GM23338 (cell line): ENCODE data around the gene ZSCAN5A. TPM values are rescaled to one million over a fixed set of nuclear protein-coding genes. Genes with fewer than 3 reads are reported as not detected.

Experiments
- ATAC-seq: fragments of 200-7000 bp; cut with Tn5 transposase; 3 replicates; pipeline ENCODE4 v1.9.1; 2020
- DNase-seq: peaks from one replicate; pipeline ENCODE4 v3.0.0-alpha.2; 2015; ENCODE audit warnings: low spot score
- H2AFZ ChIP-seq: fragments of 200-600 bp; sonication (generic); 2 replicates; pipeline ENCODE4 v1.8.0; 2016; ENCODE audit warnings: antibody characterized with exemption, mild to moderate bottlenecking, moderate library complexity
- H3F3A ChIP-seq: fragments of 200-600 bp; sonication (generic); replicated peaks from 2 replicates; pipeline ENCODE4 v1.8.0; 2017; ENCODE audit warnings: antibody characterized with exemption, mixed run types, low read depth
- H3K27ac ChIP-seq: fragments of 200-600 bp; sonication (generic); 2 replicates; pipeline ENCODE4 v1.6.1; 2016; ENCODE audit warnings: low read depth
- H3K27me3 ChIP-seq: fragments of 200-600 bp; sonication (generic); 2 replicates; pipeline ENCODE4 v1.8.0; 2016; ENCODE audit warnings: mild to moderate bottlenecking, mixed run types, moderate library complexity; ENCODE audit not compliant: insufficient read depth
- H3K36me3 ChIP-seq: fragments of 200-600 bp; sonication (generic); 2 replicates; pipeline ENCODE4 v1.8.0; 2016; ENCODE audit warnings: mild to moderate bottlenecking; ENCODE audit not compliant: insufficient read depth
- H3K4me1 ChIP-seq: fragments of 200-600 bp; sonication (generic); 2 replicates; pipeline ENCODE4 v1.8.0; 2016; ENCODE audit warnings: mild to moderate bottlenecking, moderate library complexity; ENCODE audit not compliant: insufficient read depth
- H3K4me2 ChIP-seq: fragments of 200-600 bp; sonication (generic); 2 replicates; pipeline ENCODE4 v1.7.1; 2017; ENCODE audit warnings: mixed run types
- H3K4me3 ChIP-seq: fragments of 200-600 bp; sonication (generic); 2 replicates; pipeline ENCODE4 v1.6.1; 2016; ENCODE audit warnings: mixed run types
- H3K79me2 ChIP-seq: fragments of 200-600 bp; sonication (generic); replicated peaks from 2 replicates; pipeline ENCODE4 v1.8.0; 2017; ENCODE audit warnings: mild to moderate bottlenecking; ENCODE audit not compliant: insufficient read depth
- H3K9me2 ChIP-seq: fragments of 200-600 bp; sonication (generic); 2 replicates; pipeline ENCODE4 v1.8.0; 2017; ENCODE audit not compliant: insufficient read depth
- H4K20me1 ChIP-seq: fragments of 200-600 bp; sonication (generic); replicated peaks from 2 replicates; pipeline ENCODE4 v1.8.0; 2017; ENCODE audit warnings: mild to moderate bottlenecking; ENCODE audit not compliant: insufficient read depth
- H3K27ac Mint-ChIP-seq: 2 replicates; pipeline ENCODE4 v1.8.0; 2020; ENCODE audit warnings: inconsistent platforms, mild to moderate bottlenecking, moderate library complexity, mixed read lengths
- H3K27me3 Mint-ChIP-seq: 3 replicates; pipeline ENCODE4 v1.8.0; 2022; ENCODE audit warnings: low read depth, mild to moderate bottlenecking, moderate library complexity, mixed read lengths, inconsistent platforms; ENCODE audit not compliant: insufficient read depth, poor library complexity
- H3K36me3 Mint-ChIP-seq: 3 replicates; pipeline ENCODE4 v1.8.0; 2021; ENCODE audit warnings: low read depth, mild to moderate bottlenecking, inconsistent platforms, moderate library complexity, mixed read lengths
- H3K4me1 Mint-ChIP-seq: 3 replicates; pipeline ENCODE4 v1.8.0; 2020; ENCODE audit warnings: mild to moderate bottlenecking, inconsistent platforms, mixed read lengths
- H3K4me3 Mint-ChIP-seq: 3 replicates; pipeline ENCODE4 v1.8.0; 2021; ENCODE audit warnings: moderate library complexity, mild to moderate bottlenecking, inconsistent platforms, mixed read lengths
- H3K9me3 Mint-ChIP-seq: 3 replicates; pipeline ENCODE4 v1.8.0; 2020; ENCODE audit warnings: moderate library complexity, mild to moderate bottlenecking, inconsistent platforms, mixed read lengths
- CTCF ChIP-seq, 2 experiments: fragments of 200-600 bp in 1 of 2; sonication (generic) in 1 of 2; conservative IDR thresholded peaks; 2 replicates each; pipeline versions ENCODE4 v1.5.1 to v1.6.1; 2016 to 2017; ENCODE audit warnings: antibody characterized with exemption in 2 of 2, low read depth in 2 of 2, mild to moderate bottlenecking in 2 of 2, moderate library complexity in 1 of 2
- ETS1 ChIP-seq: IDR thresholded peaks from 2 replicates; pipeline ENCODE4 v1.6.1; 2016; ENCODE audit warnings: antibody characterized with exemption
- EZH2 ChIP-seq: fragments of 200-600 bp; sonication (generic); IDR thresholded peaks from one replicate; pipeline ENCODE4 v1.8.0; 2017; ENCODE audit warnings: antibody characterized with exemption, mild to moderate bottlenecking, low read depth; ENCODE audit not compliant: unreplicated experiment
- JUNB ChIP-seq: IDR thresholded peaks from one replicate; pipeline ENCODE4 v1.6.1; 2016; ENCODE audit warnings: antibody characterized with exemption; ENCODE audit not compliant: unreplicated experiment
- REST ChIP-seq: IDR thresholded peaks from one replicate; pipeline ENCODE4 v1.6.1; 2018; ENCODE audit warnings: antibody characterized with exemption; ENCODE audit not compliant: unreplicated experiment
- STAT1 ChIP-seq: IDR thresholded peaks from one replicate; pipeline ENCODE4 v1.6.1; 2016; ENCODE audit warnings: antibody characterized with exemption; ENCODE audit not compliant: unreplicated experiment
- ZNF114 ChIP-seq: fragments of 250-450 bp; sonication (Bioruptor Pico); IDR thresholded peaks from 2 replicates; pipeline ENCODE4 v1.5.0; 2020; ENCODE audit warnings: mild to moderate bottlenecking, moderate library complexity
- polyA plus RNA-seq: library from polyadenylated mRNA; unstranded; fragments of >200 nt; fragmentation: Nextera tagmentation; extraction: Ambion mirVana; gene quantifications from 2 replicates; pipeline ENCODE4 v1.2.1, GENCODE V29; 2016
- total RNA-seq: library from RNA; depleted of rRNA; stranded (reverse); fragments of >200 nt; shearing (Covaris generic); gene quantifications from 2 replicates; pipeline ENCODE4 v1.2.3, GENCODE V29; 2014

The ZSCAN5A gene
- total and polyA plus RNA-seq, 2 experiments from 2014 or later: 10.2 to 12.5 TPM

GRCh38 chr19:56309511-56310185, 5.0 kb downstream of the ZSCAN5A start:
- Histone ChIP-seq H3K27me3 (no peaks in the 10 kb centered on the region), H3K79me2 (no peaks in the 10 kb centered on the region), H3K27ac (no peak overlapping the region), H4K20me1 (no peaks in the 10 kb centered on the region), H2AFZ (no peak overlapping the region), H3K4me1 (0 out of 2 replicates have a peak, but pooled peaks cover 2% of the 10 kb centered on the region), H3K4me3 (no peak overlapping the region), H3K36me3 (no peaks in the 10 kb centered on the region; the same call in 1 of the 2 replicates), H3K4me2 (no peak overlapping the region), H3F3A (0 out of 2 replicates have a peak, but pooled peaks cover 2% of the 10 kb centered on the region), H3K9me2 (no peaks in the 10 kb centered on the region)
- Mint-ChIP-seq H3K27ac (no peak overlapping the region), H3K4me1 (peaks cover 4% of the 10 kb centered on the region), H3K27me3 (peaks cover 7% of the 10 kb centered on the region), H3K36me3 (peaks cover 15% of the 10 kb centered on the region), H3K9me3 (peaks cover 3% of the 10 kb centered on the region), H3K4me3 (no peak overlapping the region)
- TF ChIP-seq CTCF (conservative IDR thresholded peaks at IDR 0.05; ENCODE audit: low read depth in 2 of 2) (peak; percentile 99 to 100), STAT1 (no peak), ETS1 (no peak)
- DNase-seq (peak; percentile 90), ATAC-seq (peak; percentile 97)

GRCh38 chr19:56308792-56309191, 5.8 kb downstream of the ZSCAN5A start:
- Mint-ChIP-seq H3K4me3 (no peak overlapping the region), H3K9me3 (peaks cover 3% of the 10 kb centered on the region), H3K27me3 (peaks cover 5% of the 10 kb centered on the region), H3K4me1 (peaks cover 4% of the 10 kb centered on the region), H3K27ac (no peak overlapping the region), H3K36me3 (peaks cover 17% of the 10 kb centered on the region)
- Histone ChIP-seq H3F3A (0 out of 2 replicates have a peak, but pooled peaks cover 2% of the 10 kb centered on the region), H2AFZ (no peak overlapping the region), H3K9me2 (no peaks in the 10 kb centered on the region), H3K79me2 (no peaks in the 10 kb centered on the region), H3K4me2 (no peak overlapping the region), H3K36me3 (no peaks in the 10 kb centered on the region; the same call in 1 of the 2 replicates), H3K27me3 (no peaks in the 10 kb centered on the region), H3K4me3 (no peak overlapping the region), H4K20me1 (no peaks in the 10 kb centered on the region), H3K27ac (no peak overlapping the region), H3K4me1 (0 out of 2 replicates have a peak, but pooled peaks cover 2% of the 10 kb centered on the region)
- no peak for DNase-seq
- ATAC-seq: no peak
- TF ChIP-seq STAT1 (no peak), REST (no peak), EZH2 (no peak), CTCF (conservative IDR thresholded peaks at IDR 0.05; ENCODE audit: low read depth in 2 of 2) (no peak), ZNF114 (CRISPR knock-in tag) (no peak), ETS1 (no peak), JUNB (no peak)
